NCI-H1048 (cell line): ENCODE measurements around the gene IFNA1.
"Not testable (repeated sequence)": the region's sequence is repeated elsewhere in the genome, so short reads cannot be mapped to it uniquely, and the experiment has no call there.

ENCODE experiments used
- DNase-seq: peaks from one replicate; lab custom pipeline; 2025; lab: John Stamatoyannopoulos, UW

IFNA1 gene

DNA sequence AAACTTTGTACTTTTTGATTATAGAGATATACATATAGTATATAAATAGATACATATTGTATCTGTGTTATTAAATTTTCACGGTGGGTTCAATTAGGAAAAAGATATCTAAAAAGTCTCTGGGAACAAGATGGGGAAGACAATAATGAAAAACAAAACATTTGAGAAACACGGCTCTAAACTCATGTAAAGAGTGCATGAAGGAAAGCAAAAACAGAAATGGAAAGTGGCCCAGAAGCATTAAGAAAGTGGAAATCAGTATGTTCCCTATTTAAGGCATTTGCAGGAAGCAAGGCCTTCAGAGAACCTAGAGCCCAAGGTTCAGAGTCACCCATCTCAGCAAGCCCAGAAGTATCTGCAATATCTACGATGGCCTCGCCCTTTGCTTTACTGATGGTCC, at the start of gene IFNA1:
TSS of gene IFNA1 (plus strand) at position 301 of the 400 bp plus-strand sequence. CDS start at position 370, 69 bp downstream.
- DNase-seq = no peak

DNA sequence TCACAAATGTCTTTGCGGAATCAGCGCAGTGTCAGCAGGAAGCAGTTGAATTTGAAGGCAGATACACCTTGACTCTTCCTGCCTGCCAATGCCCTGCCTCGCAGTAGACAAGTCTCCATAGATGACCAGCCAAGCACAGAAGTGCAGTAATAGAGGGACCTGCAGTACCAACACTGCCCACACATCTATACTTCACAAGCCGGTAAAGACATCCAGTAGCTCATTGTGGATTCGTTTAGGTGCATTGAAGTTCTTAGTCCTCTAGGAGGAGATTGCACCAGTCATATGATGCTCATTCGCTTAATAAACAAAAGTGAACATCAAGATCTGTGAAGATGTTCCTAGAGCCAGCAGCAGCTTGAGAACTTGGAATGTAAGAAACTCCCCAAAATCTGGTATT, 48.0 kb upstream of the IFNA1 start:
- no peak for DNase-seq

DNA sequence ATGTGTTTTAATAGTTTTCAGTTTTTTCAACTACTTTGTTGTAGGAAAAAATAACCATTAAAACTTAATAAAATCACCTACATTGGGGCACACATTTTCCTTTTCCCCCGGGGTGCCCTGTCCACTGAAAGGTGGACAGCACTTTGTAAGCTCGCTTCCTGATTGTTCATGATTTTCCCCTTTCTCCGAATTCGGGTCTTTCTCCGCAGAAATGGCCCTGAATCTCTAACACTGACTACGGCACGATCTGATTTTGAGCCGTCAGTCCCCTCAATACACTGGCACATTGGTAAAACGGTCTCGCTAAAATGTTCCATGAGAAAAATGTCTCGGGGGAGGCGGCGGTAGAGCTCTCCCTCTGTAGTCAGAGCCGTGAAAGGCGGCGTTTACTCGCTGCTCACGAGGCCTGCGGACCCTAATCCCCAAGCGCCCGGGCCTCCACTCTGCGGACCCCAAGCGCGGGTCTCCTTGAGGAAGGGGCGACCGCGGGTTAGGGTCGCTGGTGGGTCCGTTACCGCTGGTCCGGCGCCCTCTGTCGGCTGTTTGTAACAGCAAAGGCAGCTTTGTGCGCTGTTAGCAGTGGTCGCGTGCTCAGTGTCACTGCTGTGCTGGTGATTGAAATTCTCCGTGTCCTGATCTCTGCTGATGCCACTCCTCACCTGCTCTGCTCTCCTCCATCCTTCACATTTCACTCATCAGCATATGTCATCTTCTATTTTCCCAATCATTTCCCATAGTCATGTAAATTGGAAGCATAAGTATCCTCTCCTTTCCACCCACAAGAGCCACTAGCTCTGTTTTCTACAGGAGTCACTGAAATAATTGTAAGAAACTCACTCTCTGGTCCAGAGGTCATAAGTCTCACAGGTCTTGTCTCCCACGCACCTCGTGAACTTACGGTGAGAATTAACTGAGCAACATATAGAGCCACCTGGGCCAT, 44.2 kb upstream of the IFNA1 start:
- DNase-seq = no peak

DNA sequence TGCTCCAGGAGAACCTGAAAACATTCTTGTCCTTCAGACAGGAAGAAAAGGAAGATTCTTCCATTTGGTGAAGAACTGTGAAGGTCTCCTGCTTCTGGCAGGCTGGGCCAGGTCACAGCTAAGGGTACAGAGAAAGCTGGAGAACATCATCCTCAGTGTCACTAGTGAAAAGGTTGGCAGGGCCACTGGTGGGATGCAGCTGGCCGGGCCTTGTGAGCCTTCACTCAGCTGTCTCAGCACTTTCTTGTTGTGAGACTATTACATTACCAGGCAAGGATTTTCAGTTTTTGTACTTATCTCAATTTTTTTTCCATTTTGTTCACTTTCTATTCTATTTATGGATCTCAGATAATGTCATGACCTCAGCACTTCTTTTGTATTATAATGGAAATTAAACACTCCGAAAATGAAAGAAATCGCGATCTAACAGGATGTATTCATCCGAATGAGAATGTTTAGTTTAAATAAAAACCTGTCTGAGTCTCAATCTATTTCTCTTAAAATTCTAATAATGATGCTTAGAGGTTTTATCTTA, 41.2 kb upstream of the IFNA1 start:
- no peak for DNase-seq

DNA sequence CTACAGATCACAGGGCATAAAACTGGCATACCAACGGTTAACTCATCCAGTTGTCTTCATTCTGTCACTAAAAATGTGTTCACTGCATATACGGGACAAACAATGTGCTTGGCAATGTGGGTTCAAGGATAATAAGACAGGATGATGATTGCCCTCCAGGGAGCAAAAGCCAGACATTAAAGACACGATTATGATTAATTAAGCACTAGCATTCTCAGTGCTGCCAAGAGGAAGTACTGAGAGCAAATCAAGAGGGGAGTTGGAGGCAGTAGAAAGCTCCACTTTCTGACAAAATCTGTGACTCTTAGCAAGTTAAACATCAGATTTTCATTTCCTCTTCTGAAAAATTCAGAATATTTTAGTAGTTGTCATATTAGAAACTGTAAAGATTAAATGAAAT, 40.3 kb upstream of the IFNA1 start:
- no peak for DNase-seq

DNA sequence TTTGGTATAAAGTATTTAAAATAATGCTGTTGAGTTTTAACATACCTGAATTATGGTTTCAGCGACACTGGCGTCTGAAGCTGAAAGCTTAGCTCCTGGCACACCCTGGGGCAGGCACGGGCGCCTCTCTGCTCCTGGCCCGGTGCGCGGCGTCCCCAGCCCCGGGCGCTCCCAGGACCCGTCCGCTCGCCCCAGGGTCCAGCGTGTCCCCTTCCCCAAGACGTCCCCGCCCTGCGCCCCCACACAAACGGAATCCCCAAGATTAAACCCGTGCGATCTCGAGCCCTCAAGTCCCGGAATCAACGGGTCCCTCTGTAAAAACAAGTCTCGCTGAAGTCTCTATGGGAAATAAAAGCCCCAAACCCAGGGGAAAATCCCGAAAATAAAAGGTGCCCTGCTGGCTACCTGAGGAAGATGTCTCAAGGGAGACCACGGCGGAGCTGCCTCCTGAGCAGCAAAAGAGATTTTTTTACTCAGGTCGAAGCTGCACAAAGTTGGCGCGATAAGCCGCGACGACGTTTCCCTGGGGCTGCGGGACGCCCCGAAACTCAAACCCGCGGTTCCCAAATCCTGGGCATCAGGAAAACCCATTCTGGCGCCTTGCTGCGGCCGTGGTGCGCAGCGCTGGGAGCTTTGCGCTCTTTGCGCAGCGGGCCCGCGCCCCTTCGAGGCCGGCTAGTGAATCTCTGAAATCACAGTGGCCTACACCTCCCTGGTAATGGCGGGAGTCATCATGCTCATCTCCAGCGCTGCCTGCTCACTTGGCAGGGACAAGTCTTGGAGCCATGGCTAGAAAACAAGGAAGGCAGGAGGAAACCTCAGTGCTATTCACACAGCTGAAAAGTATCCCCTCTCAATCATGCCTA, 37.6 kb upstream of the IFNA1 start:
- no peak for DNase-seq

DNA sequence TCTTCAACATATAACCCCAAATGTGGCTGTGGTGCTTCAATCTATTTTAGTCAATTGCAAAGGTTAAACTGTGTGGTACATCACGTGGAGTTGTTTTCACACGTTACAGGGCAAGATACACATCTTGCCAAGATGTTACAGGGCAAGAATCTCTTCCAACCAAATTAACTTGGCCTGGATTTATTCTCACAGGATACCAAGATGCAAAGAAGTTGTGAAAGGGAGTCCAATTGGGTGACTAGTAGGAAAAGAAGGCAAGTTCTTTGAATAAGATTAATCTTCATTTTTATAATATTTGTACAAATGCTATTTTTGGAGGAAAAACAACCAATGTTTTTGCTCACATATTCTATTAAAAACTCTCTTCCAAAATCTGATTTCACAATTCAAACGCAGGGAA, 36.1 kb upstream of the IFNA1 start:
- no peak for DNase-seq

DNA sequence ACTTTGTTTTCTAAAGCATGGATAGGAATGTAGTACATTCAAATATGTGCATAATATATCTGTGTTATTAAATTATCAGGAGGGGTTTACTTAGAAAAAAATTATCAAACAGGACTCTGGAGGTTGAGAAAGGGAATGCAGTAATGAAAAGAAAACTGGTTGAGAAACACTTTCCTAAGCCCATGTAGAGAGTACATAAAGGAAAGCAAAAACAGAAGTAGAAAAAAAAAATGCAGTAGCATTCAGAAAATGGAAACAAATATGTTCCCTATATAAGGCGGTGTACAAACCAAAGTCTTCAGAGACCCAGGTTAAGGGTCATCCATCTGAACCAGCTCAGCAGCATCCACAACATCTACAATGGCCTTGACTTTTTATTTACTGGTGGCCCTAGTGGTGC, 31.4 kb upstream of the IFNA1 start, which contains the start of gene IFNA8:
TSS of gene IFNA8 (plus strand) at position 301 of the 400 bp plus-strand sequence. CDS start at position 361, 60 bp downstream.
- DNase-seq = no peak

DNA sequence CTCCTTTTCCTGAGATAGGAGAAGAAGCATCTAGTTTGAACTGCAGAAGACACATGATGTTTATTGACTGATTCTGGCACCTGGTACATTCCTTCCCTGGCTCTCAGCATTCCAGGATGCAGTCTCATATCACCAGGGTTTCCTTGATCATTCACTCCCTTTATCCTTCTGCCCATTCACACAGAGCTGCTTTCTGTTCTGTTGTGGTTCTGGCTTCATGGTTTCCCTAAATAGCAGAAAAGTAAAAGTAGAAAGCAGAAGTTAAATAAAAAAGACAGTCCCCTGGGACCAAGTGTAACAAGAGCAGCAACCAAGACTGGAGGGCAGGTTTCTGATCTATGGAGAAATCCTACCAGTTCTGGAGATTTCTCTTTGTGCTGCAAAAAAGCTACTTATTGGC, 28.1 kb upstream of the IFNA1 start:
- no peak for DNase-seq

DNA sequence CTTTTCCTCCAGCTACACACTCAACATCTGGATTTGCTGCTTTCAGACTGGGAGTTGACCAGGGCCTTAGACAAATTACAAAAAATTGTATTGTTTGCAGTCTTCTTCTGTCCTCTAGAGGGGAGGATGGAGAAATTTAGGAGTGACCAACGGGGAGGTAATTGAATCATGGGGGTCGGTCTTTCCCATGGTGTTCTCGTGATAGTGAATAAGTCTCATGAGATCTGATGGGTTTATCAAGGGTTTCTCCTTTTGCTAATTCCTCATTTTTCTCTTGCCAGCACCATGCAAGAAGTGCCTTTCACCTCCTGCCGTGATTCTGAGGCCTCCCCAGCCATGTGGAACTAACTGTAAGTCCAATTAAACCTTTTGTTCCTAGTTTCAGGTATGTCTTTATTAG, 27.1 kb upstream of the IFNA1 start:
- no peak for DNase-seq

DNA sequence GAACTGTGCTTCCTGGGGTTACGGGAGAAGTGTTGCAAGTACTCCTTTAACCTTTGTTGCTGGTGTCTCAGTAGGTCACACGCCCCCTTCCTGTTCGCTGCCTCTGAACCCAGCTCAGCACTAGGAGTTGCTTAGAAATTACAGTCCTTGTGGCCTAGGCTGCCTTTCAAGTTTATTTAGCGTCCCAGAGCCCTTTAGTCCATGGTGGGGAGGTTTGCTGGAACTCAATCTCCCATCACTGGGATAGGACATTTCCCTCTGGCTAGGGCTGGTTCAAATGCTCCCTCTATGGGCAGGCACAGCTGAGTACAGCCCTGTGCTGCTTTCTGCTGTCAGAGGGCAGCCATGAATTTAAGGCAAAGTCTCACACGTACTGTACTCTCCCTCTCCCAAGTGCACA, 26.6 kb upstream of the IFNA1 start:
- no peak for DNase-seq

DNA sequence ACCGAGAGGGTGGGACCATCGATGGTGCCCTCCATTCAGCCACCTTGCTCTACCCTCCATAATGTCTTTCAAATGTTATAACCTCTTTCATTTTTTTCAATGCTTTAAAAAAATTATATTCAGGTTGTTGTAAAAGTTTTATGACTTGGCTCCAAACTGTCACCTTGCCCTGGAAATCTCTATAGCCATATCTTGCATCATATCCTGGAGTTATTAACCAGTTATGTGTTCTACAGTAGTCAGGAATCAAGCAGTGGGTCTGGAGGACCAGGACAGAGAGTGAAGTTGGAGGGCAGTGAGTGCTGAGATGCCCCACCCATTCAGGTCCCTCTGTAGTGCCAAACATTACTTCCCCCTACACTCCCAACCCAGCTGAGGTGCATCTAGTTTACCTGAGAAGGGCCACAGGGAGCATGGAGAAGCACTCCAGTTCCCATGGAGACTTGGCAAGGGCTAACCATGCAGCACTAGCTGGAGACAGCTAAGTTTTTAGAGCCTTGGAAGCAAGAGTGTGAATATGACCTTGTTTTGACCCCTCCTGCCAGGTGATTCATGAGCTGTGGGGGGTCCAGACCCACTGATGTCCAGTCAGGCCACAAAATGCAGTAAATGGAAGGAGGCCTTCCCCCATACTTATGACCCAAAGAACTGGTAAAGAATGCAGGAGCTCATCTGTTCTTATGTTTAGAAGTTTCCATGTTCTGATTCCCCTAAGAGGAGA, 25.9 kb upstream of the IFNA1 start:
- DNase-seq = no peak

DNA sequence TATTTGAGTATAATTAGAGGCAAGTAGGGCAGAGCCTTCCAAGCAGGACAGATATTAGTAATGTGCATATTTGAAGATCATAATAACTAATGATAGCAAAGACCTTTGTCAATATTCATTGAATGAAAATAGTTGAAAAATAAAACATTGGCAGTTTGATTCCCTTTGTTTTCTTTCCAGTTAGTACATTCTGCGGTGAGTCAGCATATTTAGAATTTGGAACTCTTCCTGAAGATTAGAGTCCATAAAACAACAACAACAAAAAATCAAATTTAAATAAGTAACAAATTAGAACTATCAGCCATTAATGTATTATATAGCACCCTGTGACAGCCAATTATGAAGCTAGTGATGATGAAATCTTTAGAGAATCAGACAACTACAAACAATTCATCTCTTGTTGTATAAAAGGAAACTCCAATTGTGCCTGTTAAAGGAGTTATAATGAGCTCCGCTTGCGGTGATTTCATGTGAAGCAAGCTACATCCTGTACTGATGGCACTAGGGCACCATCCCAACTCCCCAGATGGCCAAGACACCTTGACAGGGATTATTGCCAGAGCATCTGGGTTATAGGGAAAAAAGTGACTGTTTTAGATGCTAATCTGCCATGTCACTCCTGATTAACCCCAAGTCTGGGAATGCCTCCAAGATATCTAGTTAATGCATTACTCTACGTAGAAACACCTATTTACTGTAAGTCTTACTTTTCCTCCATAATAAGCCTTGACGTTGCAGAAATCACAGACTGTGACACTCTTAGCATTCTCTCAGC, 24.6 kb upstream of the IFNA1 start:
- DNase-seq = no peak

DNA sequence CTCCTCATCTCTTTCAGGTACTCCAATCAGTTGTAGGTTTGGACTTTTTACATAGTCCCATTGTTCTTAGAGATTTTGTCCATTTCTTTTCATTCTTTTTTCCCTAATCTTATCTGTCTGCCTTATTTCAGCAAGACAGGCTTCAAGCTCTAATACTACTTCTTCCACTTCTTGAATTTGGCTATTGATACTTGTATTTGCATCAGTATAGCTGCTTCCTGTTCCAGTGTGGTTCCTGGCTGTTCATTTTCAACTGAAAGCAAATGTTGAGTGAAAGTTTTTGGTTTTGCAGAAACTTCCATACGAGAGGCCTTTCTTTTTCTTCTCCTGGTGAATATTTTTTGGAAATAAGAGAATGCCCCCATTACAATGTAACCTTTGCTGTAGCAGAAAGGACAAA, 12.0 kb upstream of the IFNA1 start:
- DNase-seq = no peak

DNA sequence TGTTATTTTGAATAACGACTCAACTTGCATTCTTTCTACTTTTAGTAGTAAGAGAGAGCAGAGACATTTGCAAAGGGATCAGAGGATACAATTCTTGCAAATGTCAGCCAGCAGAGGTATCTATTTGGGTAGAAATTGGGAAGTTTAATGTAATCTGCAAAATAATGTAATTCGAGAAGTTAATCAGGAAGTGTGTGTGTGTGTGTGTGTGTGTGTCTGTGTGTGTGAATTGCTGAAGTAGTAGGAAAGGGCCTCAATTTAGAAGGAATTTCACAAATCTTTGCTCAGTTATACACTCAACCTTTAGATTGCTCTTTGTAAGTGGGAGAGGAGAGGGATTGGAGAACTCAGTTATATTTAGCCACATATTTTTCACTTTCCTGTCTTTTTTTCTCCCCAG, 11.0 kb upstream of the IFNA1 start:
- no peak for DNase-seq

DNA sequence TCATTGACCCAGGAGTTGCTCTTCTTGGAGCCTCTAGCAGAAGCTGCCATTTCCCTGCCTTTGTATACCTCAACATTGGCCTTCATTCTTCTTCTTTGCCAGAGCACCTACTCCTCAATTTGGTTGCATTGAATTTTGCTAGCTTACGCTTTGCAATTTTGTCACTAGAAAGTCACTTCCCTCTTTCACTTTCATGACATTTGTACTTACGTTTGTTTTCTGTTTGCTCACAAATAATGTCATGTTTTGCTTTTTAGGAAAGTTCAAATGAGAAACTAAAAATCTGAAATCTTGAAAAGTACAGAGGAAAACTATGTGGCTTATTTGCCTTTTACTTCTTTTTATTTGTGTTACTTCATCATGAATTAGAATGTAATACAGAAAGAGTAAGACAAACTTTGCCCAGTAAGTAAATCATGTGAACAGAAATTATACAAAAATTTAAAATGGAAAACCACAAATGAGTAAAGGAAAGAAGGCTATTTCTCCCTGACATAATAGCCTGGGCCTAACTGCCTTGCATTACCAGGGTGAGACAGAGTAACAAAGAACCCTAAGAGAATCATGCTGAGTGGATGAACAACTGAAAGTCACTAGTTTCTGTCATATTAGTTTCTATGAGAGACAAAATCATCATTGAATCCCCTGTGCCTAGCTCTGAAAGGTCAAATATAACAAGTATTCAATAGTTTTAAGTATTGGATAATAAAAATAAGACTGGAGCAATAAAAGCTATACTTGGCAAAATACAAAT, 7.4 kb upstream of the IFNA1 start:
- DNase-seq = no peak

DNA sequence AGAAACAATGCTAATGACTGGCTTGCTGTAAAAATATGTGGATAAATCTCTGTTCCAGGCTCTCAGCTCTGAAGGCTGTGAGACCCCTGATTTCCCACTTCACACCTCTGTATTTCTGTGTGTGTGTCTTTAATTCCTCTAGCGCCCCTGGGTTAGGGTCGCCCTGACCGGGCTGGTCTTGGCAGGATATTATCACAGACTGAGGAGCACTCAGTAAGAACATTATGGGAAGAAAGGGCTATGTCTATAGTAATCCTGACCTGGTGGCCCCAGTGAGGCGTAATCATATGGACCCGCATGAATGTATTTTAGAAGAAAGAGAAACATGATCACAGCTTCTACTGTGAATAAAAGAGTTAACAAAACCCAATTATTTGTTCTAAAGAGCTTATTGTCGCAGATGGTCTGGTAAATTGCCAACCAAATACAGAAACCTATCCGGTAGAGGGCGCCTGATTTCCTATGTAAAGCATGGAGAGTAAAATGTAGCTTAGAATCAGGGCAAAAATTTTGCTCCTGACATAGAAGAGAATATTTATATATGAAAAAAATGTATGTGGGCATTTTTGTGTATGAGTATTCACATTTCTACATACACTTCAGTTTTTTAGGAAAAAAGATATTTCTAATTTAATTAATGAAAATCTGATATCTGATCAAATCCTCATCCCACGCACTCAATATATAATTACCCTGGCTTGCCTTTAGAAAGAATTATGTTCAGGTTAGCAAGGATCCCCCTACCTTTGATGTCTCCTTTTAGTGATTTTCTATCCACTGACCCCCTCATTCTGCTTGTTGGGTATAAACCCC, 5.8 kb upstream of the IFNA1 start:
- peak; percentile 48 for DNase-seq

DNA sequence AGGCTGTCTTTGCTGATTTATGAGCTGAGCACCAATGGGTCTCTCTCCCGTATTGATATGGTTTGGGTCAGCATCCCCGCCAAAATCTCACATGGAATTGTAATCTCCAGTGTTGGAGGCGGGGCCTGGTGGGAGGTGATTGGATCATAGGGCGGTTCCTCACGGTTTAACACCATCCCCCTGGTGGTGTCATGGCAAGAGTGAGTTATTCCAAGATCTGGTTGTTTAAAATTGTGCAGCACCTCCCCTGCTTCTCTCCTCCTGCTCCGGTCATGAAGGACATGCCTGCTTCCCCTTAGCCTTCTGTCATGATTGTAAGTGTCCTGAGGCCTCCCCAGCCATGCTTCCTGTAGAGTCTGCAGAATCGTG, 5.2 kb upstream of the IFNA1 start:
- not testable (repeated sequence) for DNase-seq

DNA sequence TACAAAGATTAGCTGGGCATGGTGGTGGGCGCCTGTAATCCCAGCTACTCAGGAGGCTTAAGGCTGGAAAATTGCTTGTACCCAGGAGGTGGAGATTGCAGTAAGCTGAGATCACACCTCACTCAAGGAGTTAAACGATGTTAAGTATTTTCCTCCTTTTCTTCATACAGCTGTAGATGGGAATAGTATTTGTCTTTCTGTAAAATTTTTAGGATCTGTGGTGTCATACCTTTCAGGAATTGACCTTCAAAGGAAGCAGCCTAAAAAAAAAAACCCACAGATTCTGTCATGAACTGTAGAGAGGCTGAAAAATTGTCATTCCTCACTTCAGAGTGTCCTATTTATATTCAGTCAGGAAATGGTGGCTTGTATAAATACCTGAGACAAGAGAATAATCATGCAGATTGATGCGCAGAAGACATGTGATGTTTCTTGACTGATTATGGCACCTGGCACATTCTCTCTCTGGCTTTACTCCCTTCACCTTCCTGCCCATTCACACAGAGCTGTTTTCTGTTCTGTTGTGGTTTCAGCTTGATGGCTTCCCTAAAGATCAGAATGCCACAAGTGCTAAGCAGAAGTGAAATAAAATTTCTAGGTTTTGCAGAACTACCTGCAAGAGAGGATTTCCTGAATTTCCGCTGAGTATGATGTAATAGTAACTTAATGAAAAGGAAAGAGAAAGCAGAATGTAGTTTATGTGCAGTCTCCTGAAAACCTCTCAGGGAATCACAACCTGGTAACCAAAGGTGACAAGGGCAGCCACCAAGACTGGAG, 3.8 kb downstream of the IFNA1 start:
- no peak for DNase-seq
